ENCODE data around the gene LRRC51.

DNA sequence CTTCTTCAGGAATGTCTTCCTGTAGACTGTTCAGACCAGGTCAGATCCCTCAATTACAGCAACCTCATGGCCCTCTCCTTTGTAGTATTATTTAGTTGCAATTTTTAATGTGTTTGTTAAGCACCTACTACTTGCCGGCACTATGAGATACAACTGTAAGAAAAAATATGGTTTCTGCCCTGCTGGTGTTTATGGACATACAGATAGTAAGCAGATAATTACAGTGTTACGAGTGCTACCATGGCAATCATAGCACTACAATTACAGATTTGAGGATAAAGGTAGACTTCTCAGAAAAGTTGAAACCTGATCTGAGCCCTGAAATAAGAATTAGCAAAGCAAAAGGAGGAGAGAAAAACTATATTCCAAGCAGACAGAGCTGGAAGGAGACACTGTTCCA is 2.8 kb downstream of the LRRC51 start:
- TF ChIP-seq, protein P1, sequence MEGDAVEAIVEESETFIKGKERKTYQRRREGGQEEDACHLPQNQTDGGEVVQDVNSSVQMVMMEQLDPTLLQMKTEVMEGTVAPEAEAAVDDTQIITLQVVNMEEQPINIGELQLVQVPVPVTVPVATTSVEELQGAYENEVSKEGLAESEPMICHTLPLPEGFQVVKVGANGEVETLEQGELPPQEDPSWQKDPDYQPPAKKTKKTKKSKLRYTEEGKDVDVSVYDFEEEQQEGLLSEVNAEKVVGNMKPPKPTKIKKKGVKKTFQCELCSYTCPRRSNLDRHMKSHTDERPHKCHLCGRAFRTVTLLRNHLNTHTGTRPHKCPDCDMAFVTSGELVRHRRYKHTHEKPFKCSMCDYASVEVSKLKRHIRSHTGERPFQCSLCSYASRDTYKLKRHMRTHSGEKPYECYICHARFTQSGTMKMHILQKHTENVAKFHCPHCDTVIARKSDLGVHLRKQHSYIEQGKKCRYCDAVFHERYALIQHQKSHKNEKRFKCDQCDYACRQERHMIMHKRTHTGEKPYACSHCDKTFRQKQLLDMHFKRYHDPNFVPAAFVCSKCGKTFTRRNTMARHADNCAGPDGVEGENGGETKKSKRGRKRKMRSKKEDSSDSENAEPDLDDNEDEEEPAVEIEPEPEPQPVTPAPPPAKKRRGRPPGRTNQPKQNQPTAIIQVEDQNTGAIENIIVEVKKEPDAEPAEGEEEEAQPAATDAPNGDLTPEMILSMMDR (IDR thresholded peaks at IDR 0.05): no peak
- TF ChIP-seq POLR2A (IDR thresholded peaks at IDR 0.05): no peak
